ENCODE results near the gene GFI1. TPM values are rescaled to one million over a fixed set of nuclear protein-coding genes. Genes with fewer than 3 reads are reported as not detected.

Gene GFI1
- total RNA-seq, 1 donor from 2014 or later = 0.17 TPM

- no peaks in the 10 kb centered on the region for H3K9me3 Mint-ChIP-seq (ENCODE audit: low read depth)
- TF ChIP-seq CTCF (IDR thresholded peaks at IDR 0.05; ENCODE audit: unreplicated experiment) = no peak
- H3K4me1 Mint-ChIP-seq (ENCODE audit: low read depth) = no peaks in the 10 kb centered on the region
- H3K4me3 Mint-ChIP-seq (ENCODE audit: low read depth) = no peak overlapping the region
- peaks cover 4% of the 10 kb centered on the region for H3K36me3 Mint-ChIP-seq (ENCODE audit: insufficient read depth)
- H3K27ac Mint-ChIP-seq = no peak overlapping the region
- H3K27me3 Mint-ChIP-seq = no peaks in the 10 kb centered on the region
- DNase-seq (ENCODE audit: low spot score, unreplicated experiment) = no peak
Measured at GRCh38 chr1:92516574-92516973, 29.8 kb upstream of the GFI1 start.

- no peaks in the 10 kb centered on the region for H3K9me3 Mint-ChIP-seq (ENCODE audit: low read depth)
- no peaks in the 10 kb centered on the region for H3K4me1 Mint-ChIP-seq (ENCODE audit: low read depth)
- H3K27me3 Mint-ChIP-seq = no peaks in the 10 kb centered on the region
- no peak for DNase-seq (ENCODE audit: low spot score, unreplicated experiment)
- no peak overlapping the region for H3K4me3 Mint-ChIP-seq (ENCODE audit: low read depth)
- no peak overlapping the region for H3K27ac Mint-ChIP-seq
- TF ChIP-seq CTCF (IDR thresholded peaks at IDR 0.05; ENCODE audit: unreplicated experiment) = no peak
- peaks cover 4% of the 10 kb centered on the region for H3K36me3 Mint-ChIP-seq (ENCODE audit: insufficient read depth)
Measured at GRCh38 chr1:92515796-92516201, 29.1 kb upstream of the GFI1 start.

DNA sequence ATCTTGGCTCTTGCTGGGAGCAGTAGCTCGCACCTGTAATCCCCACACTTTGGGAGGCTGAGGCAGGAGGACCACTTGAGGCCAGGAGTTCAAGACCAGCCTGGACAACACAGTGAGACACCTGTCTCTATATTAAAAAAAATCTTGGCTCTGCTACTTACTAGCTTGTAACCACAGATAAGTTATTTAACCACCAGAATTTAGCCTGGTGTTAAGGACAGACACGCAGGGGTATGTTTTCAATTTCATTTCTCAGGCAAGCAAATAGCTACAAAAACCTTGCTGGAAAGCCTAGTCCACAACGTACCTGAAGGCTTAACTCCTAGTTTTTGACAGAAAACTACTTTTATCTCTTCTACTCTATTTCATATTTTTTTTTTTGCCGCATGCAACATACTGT lies 24.8 kb upstream of the GFI1 start:
- Mint-ChIP-seq H3K36me3 (ENCODE audit: insufficient read depth) (peaks cover 2% of the 10 kb centered on the region), H3K4me1 (ENCODE audit: low read depth) (no peaks in the 10 kb centered on the region), H3K4me3 (ENCODE audit: low read depth) (no peak overlapping the region), H3K27ac (no peak overlapping the region), H3K27me3 (no peaks in the 10 kb centered on the region), H3K9me3 (ENCODE audit: low read depth) (no peaks in the 10 kb centered on the region)
- DNase-seq (ENCODE audit: low spot score, unreplicated experiment) = no peak
- no peak for TF ChIP-seq CTCF (IDR thresholded peaks at IDR 0.05; ENCODE audit: unreplicated experiment)

- H3K4me1 Mint-ChIP-seq (ENCODE audit: low read depth) = no peaks in the 10 kb centered on the region
- H3K9me3 Mint-ChIP-seq (ENCODE audit: low read depth) = peaks cover 2% of the 10 kb centered on the region
- no peak for TF ChIP-seq CTCF (IDR thresholded peaks at IDR 0.05; ENCODE audit: unreplicated experiment)
- no peaks in the 10 kb centered on the region for H3K27me3 Mint-ChIP-seq
- H3K27ac Mint-ChIP-seq = no peak overlapping the region
- no peak for DNase-seq (ENCODE audit: low spot score, unreplicated experiment)
- peaks cover 2% of the 10 kb centered on the region for H3K36me3 Mint-ChIP-seq (ENCODE audit: insufficient read depth)
- no peak overlapping the region for H3K4me3 Mint-ChIP-seq (ENCODE audit: low read depth)
Measured at GRCh38 chr1:92509619-92510018, 22.9 kb upstream of the GFI1 start.

DNA sequence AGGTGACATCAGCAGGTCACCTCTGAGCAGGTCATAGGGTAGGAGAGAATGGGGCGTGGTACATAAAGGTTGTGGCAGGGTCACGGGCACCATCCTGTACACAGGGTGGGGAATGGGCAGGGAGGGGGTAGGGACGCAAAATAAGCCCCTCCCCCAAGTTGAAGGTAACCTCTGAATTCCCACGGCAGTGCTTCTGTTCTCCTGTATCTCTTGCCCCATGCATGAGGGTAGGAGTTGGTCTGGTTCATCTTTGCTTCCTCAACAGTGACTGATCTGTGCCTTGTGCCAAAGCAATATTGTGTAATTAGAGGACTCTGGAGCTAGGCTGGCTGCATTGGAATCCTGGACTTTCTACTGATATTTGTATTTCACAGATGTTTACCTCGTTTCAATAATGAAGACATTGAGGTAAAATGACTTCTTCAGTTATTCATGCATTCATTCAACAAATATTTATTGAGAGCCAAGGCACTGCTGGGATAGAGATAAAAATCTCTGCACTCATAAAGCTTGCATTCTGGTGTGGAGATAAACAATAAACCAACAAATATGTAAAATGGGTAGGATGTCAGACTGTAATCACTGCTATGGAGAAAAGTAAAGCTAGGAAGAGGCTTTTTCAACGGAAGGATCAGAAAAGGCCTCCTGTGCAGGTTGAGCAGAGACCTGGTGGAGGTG lies 18.4 kb upstream of the GFI1 start:
- TF ChIP-seq CTCF (IDR thresholded peaks at IDR 0.05; ENCODE audit: unreplicated experiment) = no peak
- Mint-ChIP-seq H3K27me3 (no peaks in the 10 kb centered on the region), H3K27ac (no peak overlapping the region), H3K9me3 (ENCODE audit: low read depth) (peaks cover 2% of the 10 kb centered on the region), H3K4me3 (ENCODE audit: low read depth) (no peak overlapping the region), H3K36me3 (ENCODE audit: insufficient read depth) (no peaks in the 10 kb centered on the region), H3K4me1 (ENCODE audit: low read depth) (no peaks in the 10 kb centered on the region)
- DNase-seq (ENCODE audit: low spot score, unreplicated experiment) = no peak
